Stimulated activated CD4-positive, alpha-beta T cell treated with anti-CD3 and anti-CD28 coated beads, Interleukin-1b, Interleukin-23, amount 100 ng/mL, for 24 hours (primary cell): Measurements from ENCODE around the gene SLC2A13.
"Not testable (repeated sequence)": the region's sequence is repeated elsewhere in the genome, so short reads cannot be mapped to it uniquely, and the experiment has no call there.

Experiments used
- DNase-seq, 4 experiments: peaks; one replicate each; pipeline ENCODE4 v3.0.0-alpha.2; 2020; ENCODE audit warnings: low read depth in 4 of 4, low spot score in 1 of 4

SLC2A13 gene

DNA sequence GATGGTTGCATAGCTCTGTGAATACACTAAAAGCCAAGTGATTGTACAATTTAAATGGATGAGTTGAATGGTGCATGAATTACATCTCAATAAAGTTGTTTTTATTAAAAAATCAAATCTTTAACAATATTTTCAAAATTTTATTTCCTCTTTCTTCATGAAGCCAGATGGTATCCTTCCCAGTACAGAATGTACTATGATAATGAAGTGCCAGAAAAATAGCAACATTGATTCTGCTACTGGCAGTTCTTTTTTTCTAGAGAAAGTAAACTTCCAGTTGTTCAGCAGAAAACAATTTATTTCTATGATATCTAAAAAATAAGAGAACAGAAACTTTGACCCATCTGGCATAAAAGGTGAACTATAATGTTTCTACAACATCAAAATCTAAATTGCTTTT is 61.5 kb downstream of the SLC2A13 start:
- no peak for DNase-seq

DNA sequence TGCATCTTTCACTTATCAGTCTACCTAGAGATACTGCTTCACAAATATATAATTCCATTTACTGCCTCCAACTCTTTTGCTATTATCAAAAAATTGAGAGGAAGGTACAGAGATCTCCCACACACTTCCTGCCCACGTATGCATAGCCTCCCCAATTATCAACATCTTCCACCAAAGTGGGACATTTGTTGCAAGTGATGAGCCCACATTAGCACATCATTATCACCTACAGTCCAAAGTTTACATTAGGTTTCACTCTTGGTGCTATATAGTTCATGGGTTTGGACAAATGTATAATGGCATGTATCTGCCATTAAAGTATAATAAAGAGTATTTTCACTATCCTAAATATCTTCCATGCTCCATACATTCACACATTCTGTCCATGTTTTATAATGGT is 66.3 kb downstream of the SLC2A13 start:
- DNase-seq = no peak

DNA sequence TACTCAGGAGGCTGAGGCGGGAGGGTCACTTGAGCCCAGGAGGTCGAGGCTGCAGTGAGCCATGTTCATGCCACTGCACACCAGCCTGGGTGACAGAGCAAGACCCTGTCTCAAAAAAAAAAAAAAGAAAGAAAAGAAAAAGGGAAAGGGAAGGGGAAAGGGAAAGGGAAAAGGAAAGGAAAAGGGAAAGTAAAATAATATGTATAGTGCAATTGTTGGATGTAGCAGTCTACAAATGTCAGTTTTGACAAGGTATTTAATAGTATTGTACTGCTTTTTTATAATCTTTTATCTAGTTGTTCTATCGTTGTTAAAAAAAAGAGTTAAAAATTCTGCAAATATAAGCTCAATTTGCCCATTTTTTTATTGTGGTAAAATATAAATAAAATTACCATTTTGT is 67.3 kb downstream of the SLC2A13 start:
- no peak for DNase-seq

GRCh38 chr12:40034712-40035111 is 71.2 kb downstream of the SLC2A13 start:
- no peak for DNase-seq

GRCh38 chr12:40034156-40034555 is 71.7 kb downstream of the SLC2A13 start:
- DNase-seq = no peak

DNA sequence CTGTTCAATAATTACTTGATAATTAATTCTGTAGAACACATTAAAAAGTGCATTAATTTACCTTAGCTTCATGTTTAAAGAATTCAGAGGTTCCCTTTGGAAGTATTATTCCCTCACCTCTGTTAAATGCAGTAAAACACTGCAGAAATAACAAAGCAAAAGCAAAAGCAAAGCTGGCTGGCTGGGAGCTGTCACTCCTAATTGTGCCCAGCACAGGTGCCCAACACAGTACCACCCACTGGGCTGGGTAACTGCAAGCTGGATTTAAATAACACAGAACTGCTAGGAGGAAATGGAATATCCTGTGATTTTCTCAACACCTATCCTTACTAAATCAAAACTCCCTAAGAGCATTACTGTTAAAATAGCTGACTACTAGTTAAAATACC is 72.6 kb downstream of the SLC2A13 start:
- no peak for DNase-seq

GRCh38 chr12:40032433-40033241 is 73.2 kb downstream of the SLC2A13 start:
- DNase-seq = no peak

- DNase-seq = no peak
Observed at GRCh38 chr12:40031965-40032364, 73.9 kb downstream of the SLC2A13 start.

DNA sequence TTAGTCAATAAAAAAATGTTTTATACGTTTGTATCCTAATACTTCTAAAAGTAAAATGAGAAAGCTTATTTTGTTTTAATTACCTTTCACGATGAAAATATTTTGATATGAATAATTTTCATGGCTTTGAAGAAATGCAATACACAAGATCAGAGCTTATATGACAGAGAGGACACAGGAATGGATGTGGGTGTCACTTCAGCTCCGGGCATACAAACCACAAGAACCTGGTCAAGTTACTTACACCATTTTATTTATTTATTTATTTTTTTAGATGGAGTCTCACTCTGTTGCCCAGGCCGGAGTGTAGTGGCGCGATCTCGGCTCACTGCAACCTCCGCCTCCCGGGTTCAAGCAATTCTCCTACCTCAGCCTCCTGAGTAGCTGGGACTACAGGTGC is 74.9 kb downstream of the SLC2A13 start:
- not testable (repeated sequence) for DNase-seq

GRCh38 chr12:40028296-40028695 is 77.6 kb downstream of the SLC2A13 start:
- no peak for DNase-seq

DNA sequence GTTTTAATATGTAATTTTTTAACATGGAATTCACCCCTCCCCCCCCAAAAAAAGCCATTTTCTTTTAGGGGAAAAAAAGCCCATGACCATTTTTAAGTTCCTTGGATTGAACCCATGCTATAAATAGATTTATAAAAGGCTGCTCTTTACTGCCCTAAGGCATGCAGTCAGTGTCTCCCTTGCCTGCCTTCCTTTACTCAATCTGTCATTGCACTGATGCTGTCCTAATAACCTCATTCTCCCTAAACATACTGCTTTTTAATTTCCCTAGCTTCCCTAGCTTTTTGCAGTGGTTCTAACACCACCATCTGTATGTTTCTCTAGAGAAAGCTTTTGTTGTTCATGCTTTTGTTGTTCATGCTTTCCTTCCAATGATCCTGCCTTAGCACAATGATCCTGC is 83.0 kb downstream of the SLC2A13 start:
- no peak for DNase-seq

DNA sequence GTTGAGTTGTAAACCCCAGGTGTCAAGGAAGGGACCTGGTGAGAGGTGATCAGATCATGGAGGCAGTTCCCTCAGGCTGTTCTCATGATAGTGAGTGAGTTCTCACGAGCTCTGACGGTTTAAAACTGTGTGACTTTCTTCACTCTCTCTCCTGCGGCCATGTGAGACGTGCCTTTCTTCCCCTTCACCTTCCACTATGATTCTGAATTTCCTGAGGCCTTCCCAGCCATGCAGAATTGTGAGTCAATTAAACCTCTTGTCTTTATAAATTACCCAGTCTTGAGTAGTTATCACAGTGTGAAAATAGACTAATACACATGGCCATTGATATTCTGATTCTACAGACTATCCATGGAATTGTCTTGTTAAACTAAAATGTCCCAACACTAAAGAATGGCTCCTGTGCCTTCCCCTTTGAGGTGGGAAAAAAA is 85.6 kb downstream of the SLC2A13 start:
- no peak for DNase-seq

DNA sequence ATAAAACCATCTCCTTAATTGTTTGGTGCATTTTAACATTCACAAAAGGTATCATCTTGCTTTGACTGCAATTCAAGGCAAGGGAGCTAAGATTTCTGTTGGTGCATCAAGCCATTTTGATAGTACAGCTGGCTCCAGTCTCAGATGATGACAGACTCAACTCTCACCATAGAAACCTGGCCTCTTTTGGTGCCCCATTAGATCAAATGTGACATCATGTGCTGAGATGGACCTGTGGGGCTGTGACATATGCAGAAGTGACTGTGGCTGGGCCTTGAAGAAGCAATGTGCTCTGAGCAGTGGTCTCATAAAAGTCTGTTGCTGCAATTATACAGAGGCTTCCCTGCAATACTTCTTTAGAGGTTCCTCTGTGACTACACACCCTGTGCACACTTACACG is 88.4 kb downstream of the SLC2A13 start:
- no peak for DNase-seq

GRCh38 chr12:40016980-40017379 is 88.9 kb downstream of the SLC2A13 start:
- DNase-seq = no peak

- no peak for DNase-seq
Observed at GRCh38 chr12:40015881-40016280, 90.0 kb downstream of the SLC2A13 start.

DNA sequence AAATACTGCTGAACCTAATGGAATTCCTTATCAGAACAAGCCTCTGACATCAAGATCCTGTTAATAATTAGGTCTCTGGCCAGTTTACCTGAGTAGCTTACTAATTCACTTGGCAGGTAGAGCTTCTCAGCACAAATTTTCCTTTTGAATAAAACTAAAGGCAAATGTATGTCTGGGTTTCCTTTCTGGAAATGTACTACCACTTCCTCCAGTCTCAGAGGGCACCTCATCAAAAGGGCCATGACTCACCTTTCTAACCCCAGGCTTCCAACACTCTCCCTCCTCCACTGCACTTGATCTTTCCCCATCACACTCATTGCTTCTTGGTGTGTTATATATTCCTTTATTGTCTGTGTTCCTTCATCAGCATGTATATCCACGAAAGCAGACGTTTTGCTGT is 90.5 kb downstream of the SLC2A13 start:
- no peak for DNase-seq

DNA sequence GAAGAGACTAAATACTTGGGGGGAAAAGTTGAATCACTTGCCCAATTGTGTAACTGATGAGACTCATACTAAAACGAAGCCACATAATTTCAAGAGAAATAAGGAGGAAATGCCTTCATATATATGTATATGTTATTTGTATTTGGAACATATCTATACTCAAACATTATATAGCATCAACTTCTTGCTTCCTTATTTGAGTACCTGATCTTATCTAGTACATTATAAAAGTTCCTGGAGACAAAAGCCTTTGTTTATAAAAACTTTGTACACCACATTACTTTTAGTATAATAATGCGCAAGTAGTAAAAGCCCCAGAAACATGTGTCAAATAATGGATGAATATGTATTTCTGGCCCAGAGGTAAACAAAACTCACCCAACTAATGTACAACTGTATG is 92.0 kb downstream of the SLC2A13 start:
- DNase-seq = no peak

DNA sequence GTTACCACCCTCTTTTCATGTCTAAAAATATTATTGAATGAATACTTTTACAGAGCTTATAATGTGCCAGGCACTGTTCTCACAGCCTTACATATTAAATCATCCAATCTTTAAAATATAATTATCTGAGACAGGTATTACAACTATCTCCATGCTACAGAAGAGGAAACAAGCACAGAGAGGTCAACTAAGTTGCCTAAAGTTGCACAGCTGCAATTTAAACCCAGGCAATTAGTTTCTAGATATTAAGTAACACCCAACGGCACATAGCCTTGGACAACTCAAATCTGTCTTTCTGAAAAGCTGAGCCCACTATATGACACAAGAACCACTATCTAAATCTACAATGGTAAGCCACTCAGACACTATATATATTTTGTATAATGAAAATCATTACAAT is 92.6 kb downstream of the SLC2A13 start:
- DNase-seq = no peak

DNA sequence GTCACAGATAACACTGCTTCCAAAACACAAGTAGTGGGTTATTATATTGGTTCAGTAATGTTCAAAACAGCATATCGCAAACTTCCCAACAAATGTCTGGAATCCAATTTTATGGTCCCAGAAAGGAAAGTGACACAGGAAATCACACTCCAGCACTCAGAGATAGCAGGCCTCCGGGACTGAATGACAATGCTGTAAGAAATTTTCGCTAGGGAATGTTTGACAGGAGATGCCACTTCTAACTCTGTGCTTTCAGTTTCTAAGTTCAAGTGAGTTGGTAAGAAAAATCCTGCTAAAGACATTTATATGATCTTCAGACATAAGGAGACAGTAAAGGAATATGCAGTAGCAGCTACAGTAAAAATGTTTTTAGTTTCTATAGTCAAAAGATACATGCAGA is 93.2 kb downstream of the SLC2A13 start:
- no peak for DNase-seq

DNA sequence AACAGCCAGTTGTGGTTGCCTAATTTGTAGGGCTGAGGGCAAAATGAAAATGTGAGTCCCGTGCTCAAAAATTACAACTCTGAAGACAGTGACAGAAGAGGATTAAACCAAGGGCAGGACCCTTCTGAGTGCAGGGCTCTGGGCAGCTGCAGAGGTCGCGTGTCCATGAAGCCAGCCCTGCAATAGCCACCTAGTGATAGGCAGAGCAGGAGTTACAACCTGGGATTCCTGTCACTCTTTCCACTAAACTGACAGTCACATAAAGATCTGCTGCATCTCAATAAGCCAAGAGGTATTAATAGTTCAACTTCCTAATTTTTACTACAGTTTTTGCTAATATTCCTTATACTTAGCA is 94.1 kb downstream of the SLC2A13 start:
- DNase-seq = no peak

DNA sequence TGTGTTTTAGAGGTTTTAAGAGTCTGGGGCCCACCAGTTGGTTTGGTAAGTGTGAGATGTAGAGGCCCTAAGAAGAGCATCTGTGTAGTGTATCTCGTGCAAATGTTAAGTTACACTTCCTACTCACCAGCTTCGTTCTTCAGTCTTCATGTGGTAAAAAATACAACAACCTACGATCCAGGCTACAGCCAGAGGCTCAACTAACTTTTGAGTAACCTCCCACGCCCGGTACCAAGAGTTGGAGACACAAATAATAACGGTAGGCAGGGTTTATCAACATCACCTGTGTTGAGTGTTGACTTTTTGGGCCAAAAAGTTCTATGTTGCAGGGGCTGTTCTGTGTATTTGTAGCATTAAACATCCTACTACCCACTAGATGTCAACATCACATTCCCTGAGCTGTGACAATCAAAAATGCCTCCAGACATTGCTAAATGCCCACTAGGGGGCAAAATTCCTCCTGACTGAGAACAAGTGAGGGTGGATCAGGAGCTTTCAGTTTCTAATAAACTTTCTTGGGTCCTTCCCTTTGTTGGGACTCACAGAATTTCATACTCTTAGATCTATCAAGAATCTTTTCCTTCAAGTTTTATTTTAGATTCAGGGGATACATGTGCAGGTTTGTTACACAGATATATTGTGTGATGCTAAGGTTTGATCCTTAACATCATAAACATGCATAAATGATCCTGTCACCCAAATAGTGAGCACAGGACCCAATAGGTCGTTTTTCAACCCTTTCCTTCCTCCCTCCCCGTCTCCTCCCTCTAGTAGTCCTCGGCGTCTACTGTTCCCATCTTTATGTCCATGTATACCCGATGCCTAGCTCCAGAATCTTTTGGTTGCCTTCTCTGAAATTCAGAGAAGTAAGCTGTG is 94.7 kb downstream of the SLC2A13 start:
- DNase-seq = peak; percentile 14 to 30 (median 24)
